ENCODE results near the gene EPHX1. TPM values are rescaled to one million over a fixed set of nuclear protein-coding genes. Genes with fewer than 3 reads are reported as not detected.
"Not testable (repeated sequence)": the region's sequence is repeated elsewhere in the genome, so short reads cannot be mapped to it uniquely, and the experiment has no call there.

The EPHX1 gene
- total and polyA plus RNA-seq, 4 donors = 93.8 to 1,448 (median 204) TPM

DNA sequence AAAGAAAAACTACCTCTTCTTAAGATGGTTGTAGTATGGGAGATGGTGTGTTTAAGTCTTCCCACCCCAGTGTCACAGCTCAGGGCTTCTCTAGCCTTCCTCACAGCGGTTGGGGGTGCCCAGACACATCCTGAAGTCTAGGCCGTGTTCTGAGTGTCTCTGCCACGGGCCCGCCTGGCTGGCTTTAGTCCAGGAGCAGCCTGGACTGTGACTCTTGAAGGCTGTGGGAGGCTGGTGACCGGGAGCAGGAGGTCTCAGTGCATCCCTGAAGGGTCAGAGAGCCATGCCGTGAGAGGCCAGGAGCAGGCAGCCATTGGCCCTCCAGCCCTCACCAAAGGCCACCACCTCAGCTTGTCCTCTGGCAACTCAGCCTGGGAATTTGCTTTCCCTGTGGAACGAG lies 4.5 kb downstream of the EPHX1 start:
- H3K9me3 ChIP-seq (ENCODE audit: control insufficient read depth in 4 of 4, low read length in 3 of 4) = no peaks in the 10 kb centered on the region
- WGBS = 35% methylated on average over 7 of the region's 7 CpGs
- peak overlapping the region; percentile 75 to 93 for H3K27ac ChIP-seq (ENCODE audit: low read depth in 1 of 2, low read length in 2 of 2)
- no peaks in the 10 kb centered on the region for H3K36me3 ChIP-seq (ENCODE audit: control insufficient read depth in 4 of 4, insufficient read depth in 3 of 4, low read depth in 1 of 4, low read length in 3 of 4)
- H3K4me1 ChIP-seq (ENCODE audit: control insufficient read depth in 4 of 4, insufficient read depth in 4 of 4, low read length in 3 of 4) = peaks cover 36 to 75% (median 70%) of the 10 kb centered on the region in 4 donors
- H3K27me3 ChIP-seq (ENCODE audit: control insufficient read depth in 4 of 4, insufficient read depth in 4 of 4, low read length in 3 of 4) = no peaks in the 10 kb centered on the region
- H3K9ac ChIP-seq (ENCODE audit: low read depth in 1 of 2, low read length in 2 of 2) = no peak overlapping the region
- DNase-seq (ENCODE audit: low spot score) = no peak
- no peak for TF ChIP-seq HNF4G (IDR thresholded peaks at IDR 0.05)
- no peak for TF ChIP-seq FOXA1 (IDR thresholded peaks at IDR 0.05)
- TF ChIP-seq EGR1 (IDR thresholded peaks at IDR 0.05; ENCODE audit: low read depth in 2 of 2) = no peak
- TF ChIP-seq GABPA (IDR thresholded peaks at IDR 0.05 in 1 of 2, conservative IDR thresholded peaks at IDR 0.05 in 1 of 2) = no peak
- no peak for TF ChIP-seq RXRA (IDR thresholded peaks at IDR 0.05)
- TF ChIP-seq NR2F2 (IDR thresholded peaks at IDR 0.05) = peak; percentile 22
- no peak overlapping the region for H3K4me3 ChIP-seq (ENCODE audit: low read depth in 1 of 3, low read length in 3 of 3)

DNA sequence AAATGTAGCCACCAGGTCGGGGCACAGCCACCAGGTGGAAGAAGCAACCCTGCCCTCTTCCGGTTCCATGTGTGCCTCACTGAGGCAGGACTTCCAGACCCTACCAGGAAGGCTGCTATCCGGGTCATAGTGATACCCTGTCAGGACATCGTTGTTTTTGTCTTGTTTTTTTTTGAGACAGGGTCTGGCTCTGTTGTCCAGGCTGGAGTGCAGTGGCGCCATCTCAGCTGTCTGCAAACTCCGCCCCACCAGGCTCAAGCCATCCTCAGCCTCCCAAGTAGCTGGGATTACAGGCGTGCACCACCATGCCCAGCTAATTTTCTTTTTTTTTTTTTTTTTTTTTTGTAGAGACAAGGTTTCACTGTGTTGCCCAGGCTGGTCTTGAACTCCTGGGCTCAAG lies 5.2 kb downstream of the EPHX1 start:
- not testable (repeated sequence) for DNase-seq (ENCODE audit: low spot score)
- 86% methylated on average over 7 of the region's 7 CpGs for WGBS

DNA sequence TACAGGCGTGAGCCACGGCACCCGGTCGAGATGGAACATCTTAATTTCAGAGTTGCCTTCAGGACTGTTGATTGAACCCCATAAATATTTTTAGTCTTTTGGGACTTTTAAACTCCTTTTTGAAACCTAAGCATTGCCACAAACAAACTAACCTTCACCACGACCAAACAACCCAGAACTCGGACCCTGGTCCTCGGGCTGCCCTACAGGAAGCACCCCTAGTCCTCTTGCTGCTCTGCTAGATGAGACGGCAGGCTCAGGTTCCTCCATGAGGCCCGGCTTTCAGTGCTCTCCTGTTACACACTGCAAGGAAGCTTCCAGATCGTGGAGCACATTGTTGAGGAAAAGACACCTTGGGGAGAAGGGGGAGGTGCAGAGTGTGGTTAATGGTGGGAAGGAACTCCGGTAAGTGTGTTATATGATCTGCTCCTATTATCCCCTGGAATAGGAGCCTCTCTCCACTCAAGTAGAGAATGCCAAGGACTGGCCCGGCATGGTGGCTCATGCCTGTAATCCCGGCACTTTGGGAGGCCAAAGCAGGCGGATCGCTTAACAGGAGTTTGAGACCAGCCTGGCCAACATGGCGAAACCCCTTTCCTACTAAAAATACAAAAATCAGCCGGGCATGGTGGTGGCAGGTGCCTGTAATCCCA lies 5.7 kb downstream of the EPHX1 start:
- WGBS = 91% methylated on average over 17 of the region's 17 CpGs
- H3K36me3 ChIP-seq (ENCODE audit: control insufficient read depth in 4 of 4, insufficient read depth in 3 of 4, low read depth in 1 of 4, low read length in 3 of 4) = no peaks in the 10 kb centered on the region
- no peak for DNase-seq (ENCODE audit: low spot score)
- peaks cover 39 to 83% (median 80%) of the 10 kb centered on the region in 4 donors for H3K4me1 ChIP-seq (ENCODE audit: control insufficient read depth in 4 of 4, insufficient read depth in 4 of 4, low read length in 3 of 4)
- no peak overlapping the region for H3K4me3 ChIP-seq (ENCODE audit: low read depth in 1 of 3, low read length in 3 of 3)
- TF ChIP-seq, protein P1, sequence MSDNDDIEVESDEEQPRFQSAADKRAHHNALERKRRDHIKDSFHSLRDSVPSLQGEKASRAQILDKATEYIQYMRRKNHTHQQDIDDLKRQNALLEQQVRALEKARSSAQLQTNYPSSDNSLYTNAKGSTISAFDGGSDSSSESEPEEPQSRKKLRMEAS (IDR thresholded peaks at IDR 0.05) = no peak
- TF ChIP-seq, protein P2, sequence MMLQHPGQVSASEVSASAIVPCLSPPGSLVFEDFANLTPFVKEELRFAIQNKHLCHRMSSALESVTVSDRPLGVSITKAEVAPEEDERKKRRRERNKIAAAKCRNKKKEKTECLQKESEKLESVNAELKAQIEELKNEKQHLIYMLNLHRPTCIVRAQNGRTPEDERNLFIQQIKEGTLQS (IDR thresholded peaks at IDR 0.05) = no peak
- no peak for TF ChIP-seq YY1 (IDR thresholded peaks at IDR 0.05)
- H3K27ac ChIP-seq (ENCODE audit: low read depth in 1 of 2, low read length in 2 of 2) = peak overlapping the region; percentile 35 to 40
- H3K27me3 ChIP-seq (ENCODE audit: control insufficient read depth in 4 of 4, insufficient read depth in 4 of 4, low read length in 3 of 4) = no peaks in the 10 kb centered on the region
- no peaks in the 10 kb centered on the region for H3K9me3 ChIP-seq (ENCODE audit: control insufficient read depth in 4 of 4, low read length in 3 of 4)
- no peak overlapping the region for H3K9ac ChIP-seq (ENCODE audit: low read depth in 1 of 2, low read length in 2 of 2)

More for the DNA sequence above, 5.2 kb downstream of the EPHX1 start:
- not testable (repeated sequence) for H3K36me3 ChIP-seq (ENCODE audit: control insufficient read depth in 4 of 4, insufficient read depth in 3 of 4, low read depth in 1 of 4, low read length in 3 of 4); H3K27me3 ChIP-seq (ENCODE audit: control insufficient read depth in 4 of 4, insufficient read depth in 4 of 4, low read length in 3 of 4); H3K4me3 ChIP-seq (ENCODE audit: low read depth in 1 of 3, low read length in 3 of 3); H3K9ac ChIP-seq (ENCODE audit: low read depth in 1 of 2, low read length in 2 of 2); H3K9me3 ChIP-seq (ENCODE audit: control insufficient read depth in 4 of 4, low read length in 3 of 4)
- Histone ChIP-seq H3K27ac (ENCODE audit: low read depth in 1 of 2, low read length in 2 of 2) (peak overlapping the region; percentile 75 to 93), H3K4me1 (ENCODE audit: control insufficient read depth in 4 of 4, insufficient read depth in 4 of 4, low read length in 3 of 4) (peaks cover 36 to 79% (median 76%) of the 10 kb centered on the region in 4 donors)

DNA sequence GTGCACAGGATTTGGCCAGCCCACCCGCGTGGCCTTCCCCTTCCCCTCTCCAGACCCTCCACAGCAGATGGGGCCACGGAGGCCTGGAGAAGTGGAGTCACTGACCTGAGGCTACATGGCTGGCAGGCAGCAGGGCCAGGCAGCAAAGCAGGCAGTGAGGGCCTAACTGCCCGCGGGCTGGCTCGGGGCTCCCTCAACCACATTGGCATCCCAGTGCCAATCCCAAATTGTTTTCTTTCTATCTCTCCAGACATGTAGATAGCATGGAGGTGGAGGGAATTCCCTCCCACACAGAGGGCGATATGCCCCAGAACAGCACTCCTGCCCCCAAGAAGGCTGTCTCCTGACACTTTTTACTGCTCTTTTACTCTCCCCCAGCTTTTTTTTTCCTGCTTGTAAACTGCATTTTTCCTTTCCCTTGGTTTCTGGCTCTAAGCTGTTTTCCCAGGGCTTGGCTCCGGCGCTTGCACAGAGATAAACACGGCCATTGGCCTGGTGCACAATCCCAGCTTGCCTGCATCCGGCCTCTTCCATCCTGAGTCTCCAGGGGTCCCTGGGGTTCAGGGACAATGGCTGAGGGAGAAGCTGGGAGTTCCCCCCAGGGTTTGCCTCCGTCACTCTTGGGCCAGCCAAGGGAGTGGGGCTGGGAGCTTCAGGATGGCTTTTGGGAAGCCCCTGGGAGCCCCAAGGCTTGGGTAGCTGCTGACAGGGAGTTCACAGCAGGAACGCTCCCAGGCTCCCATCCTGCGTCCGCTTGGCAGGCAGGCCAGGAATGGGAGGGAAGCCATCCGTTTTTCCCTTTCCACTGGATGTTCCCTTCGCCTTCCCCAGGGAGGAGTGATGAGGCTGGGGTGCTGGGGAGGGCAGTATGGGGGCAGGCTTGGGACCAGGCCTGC lies 7.0 kb downstream of the EPHX1 start:
- no peaks in the 10 kb centered on the region for H3K27me3 ChIP-seq (ENCODE audit: control insufficient read depth in 4 of 4, insufficient read depth in 4 of 4, low read length in 3 of 4)
- TF ChIP-seq YY1 (IDR thresholded peaks at IDR 0.05) = peak; percentile 47
- TF ChIP-seq, protein P2 (IDR thresholded peaks at IDR 0.05) = no peak
- peak; percentile 47 for TF ChIP-seq NR2F2 (IDR thresholded peaks at IDR 0.05)
- TF ChIP-seq HNF4A (conservative IDR thresholded peaks at IDR 0.05) = no peak
- TF ChIP-seq, protein P3, sequence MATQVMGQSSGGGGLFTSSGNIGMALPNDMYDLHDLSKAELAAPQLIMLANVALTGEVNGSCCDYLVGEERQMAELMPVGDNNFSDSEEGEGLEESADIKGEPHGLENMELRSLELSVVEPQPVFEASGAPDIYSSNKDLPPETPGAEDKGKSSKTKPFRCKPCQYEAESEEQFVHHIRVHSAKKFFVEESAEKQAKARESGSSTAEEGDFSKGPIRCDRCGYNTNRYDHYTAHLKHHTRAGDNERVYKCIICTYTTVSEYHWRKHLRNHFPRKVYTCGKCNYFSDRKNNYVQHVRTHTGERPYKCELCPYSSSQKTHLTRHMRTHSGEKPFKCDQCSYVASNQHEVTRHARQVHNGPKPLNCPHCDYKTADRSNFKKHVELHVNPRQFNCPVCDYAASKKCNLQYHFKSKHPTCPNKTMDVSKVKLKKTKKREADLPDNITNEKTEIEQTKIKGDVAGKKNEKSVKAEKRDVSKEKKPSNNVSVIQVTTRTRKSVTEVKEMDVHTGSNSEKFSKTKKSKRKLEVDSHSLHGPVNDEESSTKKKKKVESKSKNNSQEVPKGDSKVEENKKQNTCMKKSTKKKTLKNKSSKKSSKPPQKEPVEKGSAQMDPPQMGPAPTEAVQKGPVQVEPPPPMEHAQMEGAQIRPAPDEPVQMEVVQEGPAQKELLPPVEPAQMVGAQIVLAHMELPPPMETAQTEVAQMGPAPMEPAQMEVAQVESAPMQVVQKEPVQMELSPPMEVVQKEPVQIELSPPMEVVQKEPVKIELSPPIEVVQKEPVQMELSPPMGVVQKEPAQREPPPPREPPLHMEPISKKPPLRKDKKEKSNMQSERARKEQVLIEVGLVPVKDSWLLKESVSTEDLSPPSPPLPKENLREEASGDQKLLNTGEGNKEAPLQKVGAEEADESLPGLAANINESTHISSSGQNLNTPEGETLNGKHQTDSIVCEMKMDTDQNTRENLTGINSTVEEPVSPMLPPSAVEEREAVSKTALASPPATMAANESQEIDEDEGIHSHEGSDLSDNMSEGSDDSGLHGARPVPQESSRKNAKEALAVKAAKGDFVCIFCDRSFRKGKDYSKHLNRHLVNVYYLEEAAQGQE (IDR thresholded peaks at IDR 0.05) = peak; percentile 16
- peak; percentile 2 for TF ChIP-seq FOXA1 (IDR thresholded peaks at IDR 0.05)
- peak in 1 of 2 donors; percentile 26 for TF ChIP-seq RXRA (IDR thresholded peaks at IDR 0.05)
- H3K4me1 ChIP-seq (ENCODE audit: control insufficient read depth in 4 of 4, insufficient read depth in 4 of 4, low read length in 3 of 4) = peaks cover 40 to 88% (median 81%) of the 10 kb centered on the region in 4 donors
- H3K4me3 ChIP-seq (ENCODE audit: low read depth in 1 of 3, low read length in 3 of 3) = peak overlapping the region in 2 of 3 donors; percentile 12 to 15
- H3K27ac ChIP-seq (ENCODE audit: low read depth in 1 of 2, low read length in 2 of 2) = peak overlapping the region; percentile 91
- 27% methylated on average over 17 of the region's 17 CpGs for WGBS
- H3K9me3 ChIP-seq (ENCODE audit: control insufficient read depth in 4 of 4, low read length in 3 of 4) = no peaks in the 10 kb centered on the region
- H3K36me3 ChIP-seq (ENCODE audit: control insufficient read depth in 4 of 4, insufficient read depth in 3 of 4, low read depth in 1 of 4, low read length in 3 of 4) = no peaks in the 10 kb centered on the region
- H3K9ac ChIP-seq (ENCODE audit: low read depth in 1 of 2, low read length in 2 of 2) = peak overlapping the region in 1 of 2 donors; percentile 40
- no peak for DNase-seq (ENCODE audit: low spot score)

All from liver (tissue), 9 donors.